H9 (cell line): ENCODE results near the gene MGLL. TPM values are rescaled to one million over a fixed set of nuclear protein-coding genes. Genes with fewer than 3 reads are reported as not detected.

Experiments
- DNase-seq: peaks from one replicate; pipeline ENCODE4 v3.0.0-alpha.2; 2017
- H2AFZ ChIP-seq: one replicate; pipeline ENCODE4 v1.6.1; 2013; ENCODE audit warnings: mild to moderate bottlenecking, low read length, control low read depth, moderate library complexity
- H2AK5ac ChIP-seq: 2 replicates; pipeline ENCODE4 v1.6.1; 2013; ENCODE audit warnings: low read length, control low read depth, mixed read lengths; ENCODE audit not compliant: insufficient read length
- H2BK120ac ChIP-seq: one replicate; pipeline ENCODE4 v1.6.1; 2013; ENCODE audit warnings: low read depth, mild to moderate bottlenecking, low read length, control low read depth, inconsistent platforms; ENCODE audit not compliant: poor library complexity, severe bottlenecking
- H2BK12ac ChIP-seq: 2 replicates; pipeline ENCODE4 v1.6.1; 2013; ENCODE audit warnings: low read length, control low read depth, mixed read lengths, low read depth; ENCODE audit not compliant: insufficient read length
- H2BK15ac ChIP-seq: 2 replicates; pipeline ENCODE4 v1.6.1; 2013; ENCODE audit warnings: low read depth, low read length, control low read depth
- H2BK20ac ChIP-seq: one replicate; pipeline ENCODE4 v1.6.1; 2013; ENCODE audit warnings: low read depth, mild to moderate bottlenecking, low read length, control low read depth, inconsistent platforms; ENCODE audit not compliant: poor library complexity, severe bottlenecking
- H2BK5ac ChIP-seq: 2 replicates; pipeline ENCODE4 v1.6.1; 2013; ENCODE audit warnings: low read length, control low read depth, mixed read lengths; ENCODE audit not compliant: insufficient read length
- H3K14ac ChIP-seq: 2 replicates; pipeline ENCODE4 v1.6.1; 2013; ENCODE audit warnings: low read length, control low read depth; ENCODE audit not compliant: insufficient read depth
- H3K18ac ChIP-seq: 2 replicates; pipeline ENCODE4 v1.6.1; 2013; ENCODE audit warnings: low read depth, mild to moderate bottlenecking, mixed read lengths, low read length, control low read depth; ENCODE audit not compliant: insufficient read length
- H3K23ac ChIP-seq: 2 replicates; pipeline ENCODE4 v1.6.1; 2013; ENCODE audit warnings: low read length, control low read depth, mixed read lengths, low read depth; ENCODE audit not compliant: insufficient read length
- H3K23me2 ChIP-seq: 2 replicates; pipeline ENCODE4 v1.6.1; 2013; ENCODE audit warnings: low read depth, mild to moderate bottlenecking, mixed read lengths, low read length, control low read depth; ENCODE audit not compliant: insufficient read length, poor library complexity, severe bottlenecking
- H3K27ac ChIP-seq: 2 replicates; pipeline ENCODE4 v1.5.1; 2013; ENCODE audit warnings: low read length, control low read depth, mixed read lengths, low read depth; ENCODE audit not compliant: insufficient read length
- H3K27me3 ChIP-seq: 2 replicates; pipeline ENCODE4 v1.6.1; 2013; ENCODE audit warnings: low read length, control low read depth, inconsistent platforms; ENCODE audit not compliant: insufficient read depth
- H3K4ac ChIP-seq: 2 replicates; pipeline ENCODE4 v1.6.1; 2013; ENCODE audit warnings: low read depth, mild to moderate bottlenecking, control low read depth, inconsistent platforms, low read length, moderate library complexity
- H3K4me1 ChIP-seq: 2 replicates; pipeline ENCODE4 v1.6.1; 2013; ENCODE audit warnings: low read length, control low read depth, inconsistent platforms; ENCODE audit not compliant: insufficient read depth
- H3K4me2 ChIP-seq: 2 replicates; pipeline ENCODE4 v1.6.1; 2013; ENCODE audit warnings: low read length, control low read depth, mixed read lengths; ENCODE audit not compliant: insufficient read length, insufficient read depth
- H3K56ac ChIP-seq: 2 replicates; pipeline ENCODE4 v1.6.1; 2013; ENCODE audit warnings: low read depth, mild to moderate bottlenecking, mixed read lengths, low read length, control low read depth; ENCODE audit not compliant: insufficient read length
- H3K79me1 ChIP-seq: 2 replicates; pipeline ENCODE4 v1.6.1; 2013; ENCODE audit warnings: low read depth, mild to moderate bottlenecking, moderate library complexity, low read length, control low read depth, inconsistent platforms; ENCODE audit not compliant: insufficient read depth, poor library complexity, severe bottlenecking
- H3K79me2 ChIP-seq: 2 replicates; pipeline ENCODE4 v1.6.1; 2013; ENCODE audit warnings: low read length, control low read depth, inconsistent platforms; ENCODE audit not compliant: insufficient read depth
- H3K9ac ChIP-seq: 2 replicates; pipeline ENCODE4 v1.6.1; 2013; ENCODE audit warnings: low read length, control low read depth, mixed read lengths; ENCODE audit not compliant: insufficient read length; ENCODE audit errors: extremely low read depth
- H3K9me3 ChIP-seq: one replicate; pipeline ENCODE4 v1.6.1; 2013; ENCODE audit warnings: low read depth, low read length, inconsistent platforms; ENCODE audit not compliant: control insufficient read depth
- H3T11ph ChIP-seq: one replicate; pipeline ENCODE4 v1.6.1; 2013; ENCODE audit warnings: mild to moderate bottlenecking, low read length, control low read depth, inconsistent platforms
- H4K20me1 ChIP-seq: one replicate; pipeline ENCODE4 v1.6.1; 2013; ENCODE audit not compliant: control insufficient read depth, insufficient read length, insufficient read depth
- H4K5ac ChIP-seq: 2 replicates; pipeline ENCODE4 v1.6.1; 2013; ENCODE audit warnings: low read depth, mild to moderate bottlenecking, mixed read lengths, low read length, control low read depth; ENCODE audit not compliant: insufficient read length
- H4K8ac ChIP-seq: replicated peaks from 2 replicates; pipeline ENCODE4 v1.6.1; 2013; ENCODE audit warnings: low read length, control low read depth, mixed read lengths, low read depth; ENCODE audit not compliant: insufficient read length
- H4K91ac ChIP-seq: 2 replicates; pipeline ENCODE4 v1.6.1; 2013; ENCODE audit warnings: low read depth, mild to moderate bottlenecking, moderate library complexity, mixed read lengths, low read length, control low read depth; ENCODE audit not compliant: insufficient read length
- H3K27ac Mint-ChIP-seq, 3 experiments: 2 replicates in 2 of 3; 3 replicates in 1 of 3; pipeline ENCODE4 v1.8.0; 2020 to 2021; ENCODE audit warnings: mixed read lengths in 3 of 3, mild to moderate bottlenecking in 1 of 3, moderate library complexity in 1 of 3
- H3K27me3 Mint-ChIP-seq: 2 replicates; pipeline ENCODE4 v1.8.0; 2021; ENCODE audit warnings: low read depth, mild to moderate bottlenecking, moderate library complexity, mixed read lengths
- H3K36me3 Mint-ChIP-seq, 3 experiments: 2 replicates in 2 of 3; 3 replicates in 1 of 3; pipeline ENCODE4 v1.8.0; 2020 to 2021; ENCODE audit warnings: low read depth in 3 of 3, mixed read lengths in 3 of 3; ENCODE audit not compliant: insufficient read depth in 1 of 3
- H3K4me1 Mint-ChIP-seq, 2 experiments: 2 replicates each; pipeline ENCODE4 v1.8.0; 2020; ENCODE audit warnings: mixed read lengths in 2 of 2
- H3K4me3 Mint-ChIP-seq, 2 experiments: 2 replicates in 1 of 2; 3 replicates in 1 of 2; pipeline ENCODE4 v1.8.0; 2020 to 2021; ENCODE audit warnings: mild to moderate bottlenecking in 2 of 2, mixed read lengths in 2 of 2, moderate library complexity in 1 of 2
- H3K9me3 Mint-ChIP-seq, 2 experiments: 2 replicates in 1 of 2; 3 replicates in 1 of 2; pipeline ENCODE4 v1.8.0; 2020; ENCODE audit warnings: mild to moderate bottlenecking in 2 of 2, mixed read lengths in 2 of 2, moderate library complexity in 1 of 2
- WGBS: extraction: QIAGEN DNeasy Blood & Tissue Kit; methylation state at CpG from one replicate; pipeline ENCODE4 v1.1.7; 2013; ENCODE audit warnings: missing lambda C conversion rate, low lambda C conversion rate, mixed read lengths; ENCODE audit not compliant: insufficient read length; ENCODE audit errors: extremely low coverage; 5-methylcytosine and 5-hydroxymethylcytosine counted together
- total RNA-seq: library from RNA; stranded (reverse); gene quantifications from 2 replicates; pipeline ENCODE4 v1.2.1, GENCODE V29; 2021
- TF ChIP-seq, protein P1 (sequence below): fragments of 200-600 bp; sonication (generic); conservative IDR thresholded peaks from 3 replicates; pipeline ENCODE4 v1.8.0; 2021; ENCODE audit warnings: antibody characterized with exemption, mild to moderate bottlenecking

The MGLL gene
- total RNA-seq, 1 experiment from 2014 or later, result 0.11 TPM

DNA sequence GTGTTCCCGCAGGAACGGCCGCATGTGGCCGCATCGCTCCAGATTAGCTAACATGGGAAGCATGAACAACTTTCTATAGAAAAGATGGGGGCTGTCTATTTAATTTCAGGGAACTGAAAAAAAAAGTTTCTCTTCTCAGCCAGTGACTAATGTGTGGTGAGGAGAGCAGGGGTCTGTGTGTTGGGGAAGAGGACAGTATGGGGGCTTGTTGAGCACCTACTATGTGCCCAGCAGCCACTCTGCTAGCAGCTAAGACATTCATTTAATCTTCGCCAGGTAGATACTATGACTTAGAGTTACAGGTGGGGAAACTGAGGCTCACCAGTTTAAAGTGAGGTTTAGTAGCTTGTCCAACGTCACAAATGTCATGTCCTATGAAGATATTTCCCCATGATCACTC lies 56.6 kb downstream of the MGLL start:
- no peak overlapping the region for H4K5ac ChIP-seq
- no peak overlapping the region for H4K91ac ChIP-seq
- no peak overlapping the region for H2BK20ac ChIP-seq
- no peak overlapping the region for H3K4ac ChIP-seq
- DNase-seq, result no peak
- H2BK15ac ChIP-seq, result no peak overlapping the region
- no peaks in the 10 kb centered on the region for H3K27me3 ChIP-seq
- no peak overlapping the region for H3K56ac ChIP-seq
- H3K4me1 Mint-ChIP-seq, result peaks cover 2 to 6% of the 10 kb centered on the region in 2 experiments; a peak in 1 of 4 replicates
- H4K20me1 ChIP-seq, result no peaks in the 10 kb centered on the region
- no peak overlapping the region for H3T11ph ChIP-seq
- no peak overlapping the region for H3K27ac ChIP-seq
- no peak overlapping the region for H2AK5ac ChIP-seq
- no peaks in the 10 kb centered on the region for H3K36me3 Mint-ChIP-seq
- no peaks in the 10 kb centered on the region for H3K79me1 ChIP-seq
- H4K8ac ChIP-seq, result no peak overlapping the region
- H3K27me3 Mint-ChIP-seq, result peaks cover 6% of the 10 kb centered on the region
- H3K4me2 ChIP-seq, result no peak overlapping the region
- no peak overlapping the region for H2BK5ac ChIP-seq
- no peaks in the 10 kb centered on the region for H3K4me1 ChIP-seq
- WGBS, result no CpG with 5 or more reads among the region's 7 CpGs
- H3K27ac Mint-ChIP-seq, result no peak overlapping the region
- TF ChIP-seq, protein P1, sequence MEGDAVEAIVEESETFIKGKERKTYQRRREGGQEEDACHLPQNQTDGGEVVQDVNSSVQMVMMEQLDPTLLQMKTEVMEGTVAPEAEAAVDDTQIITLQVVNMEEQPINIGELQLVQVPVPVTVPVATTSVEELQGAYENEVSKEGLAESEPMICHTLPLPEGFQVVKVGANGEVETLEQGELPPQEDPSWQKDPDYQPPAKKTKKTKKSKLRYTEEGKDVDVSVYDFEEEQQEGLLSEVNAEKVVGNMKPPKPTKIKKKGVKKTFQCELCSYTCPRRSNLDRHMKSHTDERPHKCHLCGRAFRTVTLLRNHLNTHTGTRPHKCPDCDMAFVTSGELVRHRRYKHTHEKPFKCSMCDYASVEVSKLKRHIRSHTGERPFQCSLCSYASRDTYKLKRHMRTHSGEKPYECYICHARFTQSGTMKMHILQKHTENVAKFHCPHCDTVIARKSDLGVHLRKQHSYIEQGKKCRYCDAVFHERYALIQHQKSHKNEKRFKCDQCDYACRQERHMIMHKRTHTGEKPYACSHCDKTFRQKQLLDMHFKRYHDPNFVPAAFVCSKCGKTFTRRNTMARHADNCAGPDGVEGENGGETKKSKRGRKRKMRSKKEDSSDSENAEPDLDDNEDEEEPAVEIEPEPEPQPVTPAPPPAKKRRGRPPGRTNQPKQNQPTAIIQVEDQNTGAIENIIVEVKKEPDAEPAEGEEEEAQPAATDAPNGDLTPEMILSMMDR, result no peak
- no peak overlapping the region for H3K23ac ChIP-seq
- H3K79me2 ChIP-seq, result no peaks in the 10 kb centered on the region
- no peak overlapping the region for H3K4me3 Mint-ChIP-seq
- H3K9ac ChIP-seq, result no peak overlapping the region
- no peak overlapping the region for H2BK12ac ChIP-seq
- H3K18ac ChIP-seq, result no peak overlapping the region
- no peaks in the 10 kb centered on the region for H3K23me2 ChIP-seq
- H3K14ac ChIP-seq, result no peak overlapping the region
- H2BK120ac ChIP-seq, result no peak overlapping the region
- H3K9me3 ChIP-seq, result no peaks in the 10 kb centered on the region
- no peak overlapping the region for H2AFZ ChIP-seq
- no peaks in the 10 kb centered on the region for H3K9me3 Mint-ChIP-seq
